Astrocyte of the spinal cord (primary cell): Measurements from ENCODE around the gene CES4A.

Source experiments
- DNase-seq: peaks from one replicate; pipeline ENCODE4 v3.0.0; 2011; ENCODE audit warnings: low read depth, low spot score
- H3K4me3 ChIP-seq: 2 replicates; pipeline ENCODE4 v1.5.1; 2011; ENCODE audit warnings: low read depth, mild to moderate bottlenecking, low read length, moderate library complexity
- in situ Hi-C: cut with HindIII; loops from 2 replicates; pipeline ENCODE4 v1.10.0; 2017; ENCODE audit warnings: low sequenced_read_pairs
- TF ChIP-seq, protein P1 (sequence below): IDR thresholded peaks from 2 replicates; pipeline ENCODE4 v1.5.1; 2012; ENCODE audit warnings: low read depth, mild to moderate bottlenecking, low read length, inconsistent platforms

CES4A gene

DNA sequence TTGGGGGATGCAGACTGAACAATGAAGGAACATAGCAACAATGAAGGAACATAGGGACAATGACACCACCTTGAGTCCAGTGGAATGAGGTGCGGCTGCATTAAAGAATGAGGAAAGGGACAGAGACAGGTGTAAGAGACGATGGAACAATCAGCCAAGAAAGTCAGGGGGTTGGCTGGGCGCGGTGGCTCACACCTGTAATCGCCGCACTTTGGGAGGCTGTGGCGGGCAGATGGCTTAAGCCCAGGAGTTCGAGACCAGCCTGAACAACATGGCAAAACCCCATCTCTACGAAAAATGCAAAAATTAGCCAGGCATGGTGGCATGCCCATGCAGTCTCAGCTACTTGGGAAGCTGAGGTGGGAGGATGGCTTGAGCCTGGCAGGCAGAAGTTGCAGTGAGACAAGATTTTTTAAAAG lies 26.9 kb downstream of the CES4A start:
- H3K4me3 ChIP-seq: no peak overlapping the region
- in situ Hi-C loops: no loop called here
- TF ChIP-seq, protein P1, sequence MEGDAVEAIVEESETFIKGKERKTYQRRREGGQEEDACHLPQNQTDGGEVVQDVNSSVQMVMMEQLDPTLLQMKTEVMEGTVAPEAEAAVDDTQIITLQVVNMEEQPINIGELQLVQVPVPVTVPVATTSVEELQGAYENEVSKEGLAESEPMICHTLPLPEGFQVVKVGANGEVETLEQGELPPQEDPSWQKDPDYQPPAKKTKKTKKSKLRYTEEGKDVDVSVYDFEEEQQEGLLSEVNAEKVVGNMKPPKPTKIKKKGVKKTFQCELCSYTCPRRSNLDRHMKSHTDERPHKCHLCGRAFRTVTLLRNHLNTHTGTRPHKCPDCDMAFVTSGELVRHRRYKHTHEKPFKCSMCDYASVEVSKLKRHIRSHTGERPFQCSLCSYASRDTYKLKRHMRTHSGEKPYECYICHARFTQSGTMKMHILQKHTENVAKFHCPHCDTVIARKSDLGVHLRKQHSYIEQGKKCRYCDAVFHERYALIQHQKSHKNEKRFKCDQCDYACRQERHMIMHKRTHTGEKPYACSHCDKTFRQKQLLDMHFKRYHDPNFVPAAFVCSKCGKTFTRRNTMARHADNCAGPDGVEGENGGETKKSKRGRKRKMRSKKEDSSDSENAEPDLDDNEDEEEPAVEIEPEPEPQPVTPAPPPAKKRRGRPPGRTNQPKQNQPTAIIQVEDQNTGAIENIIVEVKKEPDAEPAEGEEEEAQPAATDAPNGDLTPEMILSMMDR: no peak
- DNase-seq: no peak

DNA sequence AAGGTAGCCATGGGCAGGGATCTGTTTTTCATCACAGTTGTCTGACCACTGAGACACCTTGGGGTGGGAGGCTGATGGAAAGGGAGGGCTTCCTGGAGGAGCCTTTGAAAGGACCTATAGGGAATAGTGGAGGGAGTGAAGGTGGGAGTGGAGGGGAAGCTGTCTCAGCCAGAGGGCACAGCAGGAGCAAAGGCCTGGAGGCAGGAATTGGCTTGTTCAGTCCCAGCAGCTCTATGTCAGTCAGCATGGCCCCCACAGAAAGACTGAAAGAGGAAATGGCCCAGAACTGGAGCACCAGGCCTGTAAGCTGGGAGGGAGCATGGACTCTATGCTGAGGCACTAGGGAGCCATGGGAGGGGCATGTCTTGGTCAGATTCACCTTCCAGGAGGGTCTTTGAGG lies 27.8 kb downstream of the CES4A start:
- no peak for DNase-seq
- no peak overlapping the region for H3K4me3 ChIP-seq
- in situ Hi-C loops: no loop called here
- TF ChIP-seq, protein P1: no peak

DNA sequence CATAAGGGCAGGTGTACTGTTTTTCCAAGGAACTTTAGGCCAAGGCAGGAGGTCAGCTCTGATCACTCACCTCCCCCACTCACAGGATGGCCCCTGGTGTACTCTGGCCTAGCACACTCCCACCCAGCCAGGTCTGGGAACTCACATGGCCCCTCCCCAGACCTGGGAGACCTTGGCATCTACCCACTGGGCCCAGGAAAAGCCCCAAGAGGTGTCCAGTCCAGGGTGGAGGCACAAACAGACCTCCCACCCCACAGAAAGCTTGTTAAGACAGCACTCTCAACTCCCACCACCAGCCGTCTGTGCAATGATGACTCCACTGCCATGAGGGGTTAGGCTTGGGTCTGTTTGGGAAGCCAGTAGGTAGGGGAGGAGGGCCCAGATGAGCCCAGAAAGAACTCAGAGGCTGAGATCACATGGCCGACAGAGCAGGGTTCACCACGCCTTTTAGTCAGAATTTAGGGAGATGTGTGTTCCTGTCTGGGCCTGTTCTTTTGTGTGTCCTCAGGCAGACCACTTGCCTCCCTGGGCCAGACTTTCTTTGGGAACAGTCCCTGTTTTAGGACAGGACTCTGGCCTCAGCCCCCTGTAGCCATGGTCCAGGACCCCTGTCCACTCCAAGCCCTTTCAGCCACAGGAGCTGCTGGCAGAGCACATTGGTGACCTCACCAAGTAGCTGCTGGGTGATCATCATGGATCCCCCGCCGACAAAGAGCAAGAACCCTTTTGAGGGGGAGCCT lies 28.5 kb downstream of the CES4A start:
- TF ChIP-seq, protein P1: no peak
- no peak for DNase-seq
- in situ Hi-C loops: no loop called here
- H3K4me3 ChIP-seq: no peak overlapping the region

DNA sequence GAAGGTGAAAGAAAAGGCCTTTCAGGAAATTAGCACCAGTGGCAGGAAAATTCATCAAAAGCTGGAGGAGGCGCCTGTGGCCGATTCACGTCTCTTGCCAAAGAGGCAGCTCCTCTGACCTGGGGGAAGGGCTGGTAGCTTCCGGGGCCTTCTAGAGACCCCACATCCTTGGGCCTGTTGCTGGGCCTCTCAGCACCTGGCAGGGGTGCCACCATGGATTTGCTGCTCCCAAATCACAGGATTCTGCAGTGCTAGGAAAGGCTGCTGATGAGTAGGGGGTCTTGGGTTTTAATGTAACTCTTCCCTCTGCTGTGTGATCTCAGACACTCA lies 29.0 kb downstream of the CES4A start:
- TF ChIP-seq, protein P1: no peak
- H3K4me3 ChIP-seq: no peak overlapping the region
- in situ Hi-C loops: no loop called here
- DNase-seq: no peak

DNA sequence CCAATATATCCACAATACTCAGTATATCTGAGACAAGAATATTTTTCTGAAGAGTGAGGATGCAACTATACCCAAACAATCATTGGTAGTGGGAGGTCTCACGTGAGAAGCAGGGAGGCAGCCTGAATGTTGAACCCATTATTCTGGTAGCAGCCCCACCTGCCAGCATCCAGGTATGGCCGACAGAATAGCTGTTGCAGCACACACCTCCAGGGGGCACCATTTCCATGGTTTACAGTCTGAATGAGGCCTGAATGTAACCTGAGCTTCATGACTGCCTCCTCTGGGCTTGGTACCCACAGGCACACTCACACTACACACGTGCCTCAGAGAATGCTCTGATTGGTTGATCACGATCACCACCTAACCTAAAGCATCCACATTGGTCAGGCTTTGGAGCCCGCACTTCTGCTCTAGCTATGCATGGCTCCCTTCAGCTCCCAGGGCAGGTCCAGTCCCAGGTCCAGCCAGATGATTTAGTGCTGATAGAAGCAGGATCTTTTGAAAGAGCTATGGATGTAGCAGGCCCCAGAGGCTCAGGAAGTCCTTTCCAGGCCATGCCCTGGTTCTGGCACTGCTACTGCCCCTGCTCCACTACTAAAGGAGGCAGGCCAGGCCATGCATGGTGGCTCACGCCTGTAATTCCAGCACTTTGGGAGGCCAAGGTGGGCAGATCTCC lies 29.6 kb downstream of the CES4A start:
- in situ Hi-C loops: no loop called here
- peak; percentile 91 for DNase-seq
- TF ChIP-seq, protein P1: peak; percentile 77
- no peak overlapping the region for H3K4me3 ChIP-seq

DNA sequence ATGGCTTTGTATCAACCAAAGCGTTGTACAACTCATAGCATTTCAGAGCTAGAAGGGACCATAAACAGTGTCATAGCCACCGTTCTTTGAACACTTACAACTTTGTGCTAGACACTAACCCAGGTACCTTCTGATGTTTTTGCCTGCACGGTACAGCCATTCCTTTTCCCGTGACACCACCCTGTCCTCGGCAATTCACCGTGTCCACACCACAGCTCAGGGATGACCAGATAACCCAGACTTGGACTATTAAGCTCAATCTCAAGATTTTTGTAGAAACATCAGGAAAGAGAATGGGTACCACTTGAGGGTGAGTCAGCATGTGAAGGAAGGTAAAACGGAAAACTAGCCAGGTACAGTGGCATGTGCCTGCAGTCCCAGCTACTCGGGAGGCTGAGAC lies 30.8 kb downstream of the CES4A start:
- H3K4me3 ChIP-seq: no peak overlapping the region
- DNase-seq: no peak
- TF ChIP-seq, protein P1: no peak
- in situ Hi-C loops: no loop called here
